ENCODE results near the gene IL10RA. TPM values are rescaled to one million over a fixed set of nuclear protein-coding genes. Genes with fewer than 3 reads are reported as not detected.

Gene IL10RA
- total RNA-seq, 1 donor from 2014 or later, result 37.7 TPM

DNA sequence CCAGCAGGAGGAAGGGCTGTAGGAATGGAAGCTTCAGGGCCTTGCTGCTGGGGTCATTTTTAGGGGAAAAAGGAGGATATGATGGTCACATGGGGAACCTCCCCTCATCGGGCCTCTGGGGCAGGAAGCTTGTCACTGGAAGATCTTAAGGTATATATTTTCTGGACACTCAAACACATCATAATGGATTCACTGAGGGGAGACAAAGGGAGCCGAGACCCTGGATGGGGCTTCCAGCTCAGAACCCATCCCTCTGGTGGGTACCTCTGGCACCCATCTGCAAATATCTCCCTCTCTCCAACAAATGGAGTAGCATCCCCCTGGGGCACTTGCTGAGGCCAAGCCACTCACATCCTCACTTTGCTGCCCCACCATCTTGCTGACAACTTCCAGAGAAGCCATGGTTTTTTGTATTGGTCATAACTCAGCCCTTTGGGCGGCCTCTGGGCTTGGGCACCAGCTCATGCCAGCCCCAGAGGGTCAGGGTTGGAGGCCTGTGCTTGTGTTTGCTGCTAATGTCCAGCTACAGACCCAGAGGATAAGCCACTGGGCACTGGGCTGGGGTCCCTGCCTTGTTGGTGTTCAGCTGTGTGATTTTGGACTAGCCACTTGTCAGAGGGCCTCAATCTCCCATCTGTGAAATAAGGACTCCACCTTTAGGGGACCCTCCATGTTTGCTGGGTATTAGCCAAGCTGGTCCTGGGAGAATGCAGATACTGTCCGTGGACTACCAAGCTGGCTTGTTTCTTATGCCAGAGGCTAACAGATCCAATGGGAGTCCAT lies 14.1 kb downstream of the IL10RA start:
- H3K36me3 ChIP-seq, result peaks cover 34% of the 10 kb centered on the region

DNA sequence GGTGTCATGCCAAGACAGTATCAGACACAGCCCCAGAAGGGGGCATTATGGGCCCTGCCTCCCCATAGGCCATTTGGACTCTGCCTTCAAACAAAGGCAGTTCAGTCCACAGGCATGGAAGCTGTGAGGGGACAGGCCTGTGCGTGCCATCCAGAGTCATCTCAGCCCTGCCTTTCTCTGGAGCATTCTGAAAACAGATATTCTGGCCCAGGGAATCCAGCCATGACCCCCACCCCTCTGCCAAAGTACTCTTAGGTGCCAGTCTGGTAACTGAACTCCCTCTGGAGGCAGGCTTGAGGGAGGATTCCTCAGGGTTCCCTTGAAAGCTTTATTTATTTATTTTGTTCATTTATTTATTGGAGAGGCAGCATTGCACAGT lies 14.6 kb downstream of the IL10RA start:
- ATAC-seq (no peak), DNase-seq (no peak)
- TF ChIP-seq, protein P1, sequence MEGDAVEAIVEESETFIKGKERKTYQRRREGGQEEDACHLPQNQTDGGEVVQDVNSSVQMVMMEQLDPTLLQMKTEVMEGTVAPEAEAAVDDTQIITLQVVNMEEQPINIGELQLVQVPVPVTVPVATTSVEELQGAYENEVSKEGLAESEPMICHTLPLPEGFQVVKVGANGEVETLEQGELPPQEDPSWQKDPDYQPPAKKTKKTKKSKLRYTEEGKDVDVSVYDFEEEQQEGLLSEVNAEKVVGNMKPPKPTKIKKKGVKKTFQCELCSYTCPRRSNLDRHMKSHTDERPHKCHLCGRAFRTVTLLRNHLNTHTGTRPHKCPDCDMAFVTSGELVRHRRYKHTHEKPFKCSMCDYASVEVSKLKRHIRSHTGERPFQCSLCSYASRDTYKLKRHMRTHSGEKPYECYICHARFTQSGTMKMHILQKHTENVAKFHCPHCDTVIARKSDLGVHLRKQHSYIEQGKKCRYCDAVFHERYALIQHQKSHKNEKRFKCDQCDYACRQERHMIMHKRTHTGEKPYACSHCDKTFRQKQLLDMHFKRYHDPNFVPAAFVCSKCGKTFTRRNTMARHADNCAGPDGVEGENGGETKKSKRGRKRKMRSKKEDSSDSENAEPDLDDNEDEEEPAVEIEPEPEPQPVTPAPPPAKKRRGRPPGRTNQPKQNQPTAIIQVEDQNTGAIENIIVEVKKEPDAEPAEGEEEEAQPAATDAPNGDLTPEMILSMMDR (IDR thresholded peaks at IDR 0.05), result no peak
- Histone ChIP-seq H3K9me3 (no peaks in the 10 kb centered on the region), H3K27me3 (ENCODE audit: low read depth) (no peaks in the 10 kb centered on the region), H3K36me3 (peaks cover 28% of the 10 kb centered on the region), H3K4me1 (peaks cover 35% of the 10 kb centered on the region), H3K4me3 (no peak overlapping the region), H3K27ac (peak overlapping the region; percentile 10)
- intact Hi-C loops (cut with DNase I), result no loop called here

More for the DNA sequence above, 14.1 kb downstream of the IL10RA start:
- peaks cover 35% of the 10 kb centered on the region for H3K4me1 ChIP-seq
- no peaks in the 10 kb centered on the region for H3K9me3 ChIP-seq
- ATAC-seq, result no peak
- H3K27ac ChIP-seq, result peak overlapping the region; percentile 10
- no peak overlapping the region for H3K4me3 ChIP-seq
- intact Hi-C loops (cut with DNase I), result no loop called here
- TF ChIP-seq, protein P1 (IDR thresholded peaks at IDR 0.05), result no peak
- no peaks in the 10 kb centered on the region for H3K27me3 ChIP-seq (ENCODE audit: low read depth)
- DNase-seq, result no peak

DNA sequence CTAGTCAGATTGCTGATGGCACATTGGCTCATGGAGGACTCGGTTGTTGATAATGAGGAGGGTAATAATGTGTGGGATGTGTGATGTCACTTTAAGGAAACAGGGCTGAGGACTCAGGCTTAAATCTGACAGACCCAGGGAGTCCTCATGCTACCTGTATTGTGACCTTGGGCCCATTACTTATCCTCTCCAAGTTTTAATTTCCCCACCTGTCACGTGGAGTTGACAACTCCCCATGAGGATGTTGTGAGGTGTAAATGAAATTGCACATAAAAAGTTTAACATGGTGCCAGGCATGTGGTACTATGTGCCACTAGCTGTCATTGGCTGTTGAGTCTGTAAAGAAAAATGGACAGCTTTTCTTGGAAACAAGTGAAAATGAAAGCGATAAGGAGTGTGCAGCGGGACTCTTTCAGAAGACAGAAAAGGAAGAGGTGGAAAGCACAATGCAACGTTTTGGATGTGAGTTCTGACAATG lies 15.3 kb downstream of the IL10RA start:
- intact Hi-C loops (cut with DNase I), result no loop called here
- H3K27me3 ChIP-seq (ENCODE audit: low read depth), result no peaks in the 10 kb centered on the region
- no peak for ATAC-seq
- DNase-seq, result no peak
- no peak overlapping the region for H3K4me3 ChIP-seq
- H3K4me1 ChIP-seq, result peaks cover 42% of the 10 kb centered on the region
- TF ChIP-seq, protein P1 (IDR thresholded peaks at IDR 0.05), result no peak
- H3K27ac ChIP-seq, result peak overlapping the region; percentile 61
- no peaks in the 10 kb centered on the region for H3K9me3 ChIP-seq
- H3K36me3 ChIP-seq, result peaks cover 21% of the 10 kb centered on the region

DNA sequence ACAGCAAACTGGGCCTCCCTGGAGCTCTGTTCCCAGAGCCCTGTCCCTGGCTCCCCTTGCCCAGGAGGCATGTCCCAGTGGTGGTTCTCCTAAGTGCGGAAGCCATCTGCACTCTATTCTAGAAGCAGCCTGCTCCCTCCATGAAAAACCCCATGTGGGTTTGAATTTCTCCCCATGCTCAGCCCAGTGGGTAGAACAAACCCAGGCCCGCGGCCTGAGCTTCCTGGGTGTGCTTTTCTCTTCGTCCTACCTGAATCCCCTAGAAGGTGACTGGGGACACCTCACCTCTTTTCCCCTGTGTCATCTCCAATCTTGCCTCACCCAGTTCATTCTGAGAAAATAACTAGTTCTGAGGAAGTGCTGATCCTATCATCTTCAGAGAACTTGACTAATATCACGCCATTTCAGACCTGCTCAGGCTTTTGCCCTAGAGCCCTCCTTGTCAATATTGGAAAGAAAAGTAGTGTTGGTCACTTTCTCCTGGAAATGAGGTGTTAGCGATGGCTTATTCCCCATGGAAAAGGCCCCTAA lies 15.9 kb downstream of the IL10RA start:
- peak in 1 of 2 donors; percentile 18 for ATAC-seq
- H3K4me3 ChIP-seq, result no peak overlapping the region
- DNase-seq, result no peak
- no peaks in the 10 kb centered on the region for H3K9me3 ChIP-seq
- H3K36me3 ChIP-seq, result peaks cover 16% of the 10 kb centered on the region
- peak overlapping the region; percentile 61 for H3K27ac ChIP-seq
- intact Hi-C loops (cut with DNase I), result no loop called here
- TF ChIP-seq, protein P1 (IDR thresholded peaks at IDR 0.05), result no peak
- peaks cover 48% of the 10 kb centered on the region for H3K4me1 ChIP-seq
- no peaks in the 10 kb centered on the region for H3K27me3 ChIP-seq (ENCODE audit: low read depth)

DNA sequence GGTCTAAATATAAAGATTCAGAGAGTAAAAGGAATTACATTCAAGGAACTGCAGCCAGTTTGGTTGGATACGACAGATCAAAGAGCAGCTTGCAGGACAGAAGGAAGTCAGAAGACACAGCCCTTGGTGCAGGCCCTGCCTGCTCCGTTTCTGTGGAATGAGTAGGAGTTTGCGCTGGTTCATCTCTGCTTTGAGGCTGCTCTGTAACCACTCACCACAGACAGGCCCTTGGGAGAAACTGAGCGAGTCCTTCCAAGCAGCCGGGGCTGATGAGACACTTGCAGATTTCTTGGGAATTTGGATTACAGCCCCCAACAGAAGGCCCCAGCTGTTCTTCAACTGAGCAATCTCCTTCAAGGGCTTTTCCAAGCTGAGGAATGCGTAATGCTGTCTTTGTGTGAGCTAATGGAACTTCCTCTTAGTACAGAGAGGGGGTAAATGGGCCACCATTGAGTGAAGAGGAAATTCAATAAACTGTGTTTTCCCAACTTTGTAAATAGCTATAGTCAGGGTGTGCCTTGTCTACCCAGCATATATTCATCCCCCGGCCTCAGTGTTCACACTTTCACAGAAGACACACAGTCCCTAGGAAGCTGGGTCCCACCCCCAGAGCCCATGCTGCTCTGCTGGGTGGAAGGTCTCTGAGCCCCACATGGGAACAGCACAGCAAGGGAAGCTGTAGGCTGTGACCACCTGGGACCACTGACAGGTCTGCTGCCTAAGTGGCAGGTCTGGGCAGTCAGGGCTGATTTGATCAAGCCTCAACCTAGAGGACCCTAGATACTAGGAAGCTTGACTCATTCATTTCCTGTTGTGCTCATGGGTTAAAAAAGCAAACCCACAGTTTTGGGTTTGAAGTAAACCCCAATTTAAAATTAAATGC lies 16.6 kb downstream of the IL10RA start:
- intact Hi-C loops (cut with DNase I), result no loop called here
- ATAC-seq, result peak; percentile 65
- Histone ChIP-seq H3K27ac (peak overlapping the region; percentile 61), H3K9me3 (no peaks in the 10 kb centered on the region), H3K27me3 (ENCODE audit: low read depth) (no peaks in the 10 kb centered on the region), H3K36me3 (peaks cover 9% of the 10 kb centered on the region), H3K4me1 (peaks cover 52% of the 10 kb centered on the region), H3K4me3 (no peak overlapping the region)
- TF ChIP-seq, protein P1 (IDR thresholded peaks at IDR 0.05), result no peak
- DNase-seq, result peak; percentile 49

Measured in lower lobe of right lung (tissue), 2 donors.